ENCODE measurements around the gene UBE4B.

- TF ChIP-seq, protein P1, sequence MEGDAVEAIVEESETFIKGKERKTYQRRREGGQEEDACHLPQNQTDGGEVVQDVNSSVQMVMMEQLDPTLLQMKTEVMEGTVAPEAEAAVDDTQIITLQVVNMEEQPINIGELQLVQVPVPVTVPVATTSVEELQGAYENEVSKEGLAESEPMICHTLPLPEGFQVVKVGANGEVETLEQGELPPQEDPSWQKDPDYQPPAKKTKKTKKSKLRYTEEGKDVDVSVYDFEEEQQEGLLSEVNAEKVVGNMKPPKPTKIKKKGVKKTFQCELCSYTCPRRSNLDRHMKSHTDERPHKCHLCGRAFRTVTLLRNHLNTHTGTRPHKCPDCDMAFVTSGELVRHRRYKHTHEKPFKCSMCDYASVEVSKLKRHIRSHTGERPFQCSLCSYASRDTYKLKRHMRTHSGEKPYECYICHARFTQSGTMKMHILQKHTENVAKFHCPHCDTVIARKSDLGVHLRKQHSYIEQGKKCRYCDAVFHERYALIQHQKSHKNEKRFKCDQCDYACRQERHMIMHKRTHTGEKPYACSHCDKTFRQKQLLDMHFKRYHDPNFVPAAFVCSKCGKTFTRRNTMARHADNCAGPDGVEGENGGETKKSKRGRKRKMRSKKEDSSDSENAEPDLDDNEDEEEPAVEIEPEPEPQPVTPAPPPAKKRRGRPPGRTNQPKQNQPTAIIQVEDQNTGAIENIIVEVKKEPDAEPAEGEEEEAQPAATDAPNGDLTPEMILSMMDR (IDR thresholded peaks at IDR 0.05; ENCODE audit: poor library complexity): no peak
- TF ChIP-seq EZH2 (IDR thresholded peaks at IDR 0.05; ENCODE audit: borderline replicate concordance): no peak
- TF ChIP-seq EZH2phosphoT487 (IDR thresholded peaks at IDR 0.05; ENCODE audit: low read depth, severe bottlenecking, unreplicated experiment): no peak
Measured at GRCh38 chr1:10059342-10059718, 26.6 kb downstream of the UBE4B start.

Data from hepatocyte (in vitro differentiated cells).